Measurements from ENCODE around the gene RIPK4. TPM values are rescaled to one million over a fixed set of nuclear protein-coding genes. Genes with fewer than 3 reads are reported as not detected.

Gene RIPK4
- total RNA-seq, 1 donor from 2014 or later, result 6.4 TPM

GRCh38 chr21:41809891-41810596 lies 43.2 kb upstream of the RIPK4 start:
- Histone ChIP-seq H3K4me1 (no peaks in the 10 kb centered on the region), H3K9me3 (no peaks in the 10 kb centered on the region), H3K36me3 (peaks cover 12 to 37% of the 10 kb centered on the region in 2 donors), H3K4me3 (no peak overlapping the region), H3K27me3 (no peaks in the 10 kb centered on the region), H3K27ac (no peak overlapping the region)
- TF ChIP-seq CTCF (IDR thresholded peaks at IDR 0.05), result no peak
- intact Hi-C loops (cut with DNase I), result no loop called here
- no peak for DNase-seq (ENCODE audit: low spot score in 2 of 2)

- Histone ChIP-seq H3K27ac (no peak overlapping the region), H3K4me3 (no peak overlapping the region), H3K27me3 (no peaks in the 10 kb centered on the region), H3K36me3 (peaks cover 10 to 29% of the 10 kb centered on the region in 2 donors), H3K9me3 (no peaks in the 10 kb centered on the region), H3K4me1 (no peaks in the 10 kb centered on the region)
- no peak for DNase-seq (ENCODE audit: low spot score in 2 of 2)
- no peak for TF ChIP-seq CTCF (IDR thresholded peaks at IDR 0.05)
- intact Hi-C loops (cut with DNase I), result no loop called here
Observed at GRCh38 chr21:41808846-41809245, 42.0 kb upstream of the RIPK4 start.

- no peak overlapping the region for H3K27ac ChIP-seq
- no peak overlapping the region for H3K4me3 ChIP-seq
- no peak for TF ChIP-seq CTCF (IDR thresholded peaks at IDR 0.05)
- DNase-seq (ENCODE audit: low spot score in 2 of 2), result no peak
- H3K9me3 ChIP-seq, result no peaks in the 10 kb centered on the region
- intact Hi-C loops (cut with DNase I), result no loop called here
- peaks cover 10 to 24% of the 10 kb centered on the region in 2 donors for H3K36me3 ChIP-seq
- peaks cover 0 to 4% of the 10 kb centered on the region in 2 donors for H3K4me1 ChIP-seq
- no peaks in the 10 kb centered on the region for H3K27me3 ChIP-seq
Observed at GRCh38 chr21:41808094-41808493, 41.2 kb upstream of the RIPK4 start.

GRCh38 chr21:41806773-41807172 lies 39.9 kb upstream of the RIPK4 start:
- intact Hi-C loops (cut with DNase I), result no loop called here
- no peak overlapping the region for H3K4me3 ChIP-seq
- H3K9me3 ChIP-seq, result no peaks in the 10 kb centered on the region
- H3K4me1 ChIP-seq, result peaks cover 0 to 7% of the 10 kb centered on the region in 2 donors
- peaks cover 10 to 20% of the 10 kb centered on the region in 2 donors for H3K36me3 ChIP-seq
- no peak overlapping the region for H3K27ac ChIP-seq
- H3K27me3 ChIP-seq, result no peaks in the 10 kb centered on the region
- TF ChIP-seq CTCF (IDR thresholded peaks at IDR 0.05), result no peak
- no peak for DNase-seq (ENCODE audit: low spot score in 2 of 2)

- no peak overlapping the region for H3K4me3 ChIP-seq
- H3K27ac ChIP-seq, result no peak overlapping the region
- DNase-seq (ENCODE audit: low spot score in 2 of 2), result no peak
- no peaks in the 10 kb centered on the region for H3K9me3 ChIP-seq
- no peak for TF ChIP-seq CTCF (IDR thresholded peaks at IDR 0.05)
- H3K4me1 ChIP-seq, result peaks cover 0 to 7% of the 10 kb centered on the region in 2 donors
- intact Hi-C loops (cut with DNase I), result no loop called here
- no peaks in the 10 kb centered on the region for H3K27me3 ChIP-seq
- peaks cover 16 to 21% of the 10 kb centered on the region in 2 donors for H3K36me3 ChIP-seq
Observed at GRCh38 chr21:41805643-41806042, 38.8 kb upstream of the RIPK4 start.

Measured in ascending aorta (tissue), 2 donors.